ENCODE measurements around the gene ARHGAP36.

Gene ARHGAP36

GRCh38 chrX:131058136-131058868, at the start of gene ARHGAP36:
Gene ARHGAP36, plus strand, starts transcription at chrX:131058346. Its CDS starts 23,320 bp downstream, at chrX:131081666.
- DNase-seq (ENCODE audit: low read depth in 2 of 2, low spot score in 1 of 2), result no peak

DNA sequence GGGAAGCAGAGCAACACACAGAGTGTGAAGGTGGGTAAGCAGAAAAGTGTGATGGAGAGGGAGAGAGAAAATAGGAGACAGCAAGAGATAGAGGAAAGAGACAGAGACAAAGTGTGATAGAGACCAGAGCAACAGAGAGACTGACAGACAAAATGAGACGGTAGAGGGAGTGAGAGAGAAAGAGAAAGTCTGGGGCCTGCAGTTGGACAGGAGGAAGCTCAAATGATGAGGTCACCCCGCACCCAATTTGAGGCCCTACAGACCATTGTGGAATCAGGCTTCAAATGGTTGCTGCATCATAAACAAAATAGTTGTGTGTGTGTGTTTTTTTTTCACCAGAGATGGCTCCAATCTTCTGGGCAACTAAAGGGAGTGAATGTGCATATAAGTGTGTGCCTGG, 48.0 kb upstream of the ARHGAP36 start:
- DNase-seq (ENCODE audit: low read depth in 2 of 2, low spot score in 1 of 2), result no peak

DNA sequence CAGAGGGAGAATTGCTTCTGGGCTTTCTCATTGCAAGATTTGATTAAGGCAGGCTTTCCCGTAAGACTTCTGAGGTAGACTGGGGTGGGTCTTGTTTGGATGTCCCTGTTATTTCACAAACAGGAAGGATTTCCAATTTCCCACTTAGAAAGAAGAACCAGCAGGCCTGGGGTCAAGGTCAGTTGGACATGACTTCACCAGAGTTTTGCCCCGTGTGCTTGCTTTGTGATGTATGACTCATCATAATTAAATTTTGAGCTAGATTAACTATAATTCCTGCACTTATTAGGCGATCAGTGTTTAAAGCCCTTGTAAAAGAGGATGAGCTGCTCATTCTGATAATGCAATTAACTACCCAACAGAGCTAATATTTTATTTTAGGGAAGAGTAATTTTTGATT, 32.8 kb upstream of the ARHGAP36 start:
- DNase-seq (ENCODE audit: low read depth in 2 of 2, low spot score in 1 of 2), result no peak

DNA sequence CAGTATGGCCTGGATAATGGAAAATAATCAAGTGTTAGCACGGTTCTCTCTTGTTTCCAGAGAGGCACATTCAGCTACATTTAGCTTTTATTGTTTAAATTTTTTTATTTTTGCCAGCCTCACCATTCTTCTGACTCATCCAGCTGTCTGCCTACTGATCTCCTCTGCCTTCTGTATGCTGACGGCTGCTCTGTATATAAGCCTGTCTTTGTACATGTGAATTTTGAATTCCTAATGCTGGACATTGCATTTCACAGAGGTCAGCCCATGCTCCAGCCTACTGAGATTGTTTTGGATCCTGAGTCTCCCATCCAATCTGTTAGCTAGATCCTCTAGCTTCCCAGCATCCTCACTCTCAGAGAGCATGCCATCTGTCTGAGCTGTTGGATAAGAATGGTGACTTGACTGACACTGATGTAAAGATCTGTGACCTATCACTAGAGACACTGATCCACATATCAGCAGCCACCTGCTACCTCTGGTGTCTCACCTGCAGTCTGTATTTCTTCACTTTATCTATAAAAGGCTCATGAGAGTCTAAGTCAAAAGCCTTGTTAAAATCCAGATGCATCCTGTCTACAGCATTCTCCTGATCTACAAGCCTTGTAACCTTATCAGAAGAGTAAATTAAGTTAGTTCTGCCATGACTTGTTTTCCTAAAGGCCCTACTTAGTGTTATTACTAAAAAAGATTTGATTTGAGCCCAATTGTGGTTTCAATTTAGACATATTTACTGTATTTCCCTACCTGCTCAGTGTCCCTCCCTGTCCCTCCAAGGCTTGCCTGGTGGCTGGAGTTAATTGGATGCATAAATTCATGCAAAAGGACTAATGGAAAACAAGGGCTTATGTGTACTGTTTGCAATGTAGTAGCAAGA, 25.6 kb upstream of the ARHGAP36 start:
- DNase-seq (ENCODE audit: low read depth in 2 of 2, low spot score in 1 of 2), result no peak

GRCh38 chrX:131034063-131034462, 24.1 kb upstream of the ARHGAP36 start:
- DNase-seq (ENCODE audit: low read depth in 2 of 2, low spot score in 1 of 2), result no peak

GRCh38 chrX:131040781-131041180, 17.4 kb upstream of the ARHGAP36 start:
- DNase-seq (ENCODE audit: low read depth in 2 of 2, low spot score in 1 of 2), result no peak

GRCh38 chrX:131041667-131042066, 16.5 kb upstream of the ARHGAP36 start:
- no peak for DNase-seq (ENCODE audit: low read depth in 2 of 2, low spot score in 1 of 2)

GRCh38 chrX:131045726-131046125, 12.4 kb upstream of the ARHGAP36 start:
- DNase-seq (ENCODE audit: low read depth in 2 of 2, low spot score in 1 of 2), result no peak

GRCh38 chrX:131046596-131046995, 11.6 kb upstream of the ARHGAP36 start:
- DNase-seq (ENCODE audit: low read depth in 2 of 2, low spot score in 1 of 2), result no peak

- DNase-seq (ENCODE audit: low read depth in 2 of 2, low spot score in 1 of 2), result no peak
Observed at GRCh38 chrX:131047180-131047579, 11.0 kb upstream of the ARHGAP36 start.

- no peak for DNase-seq (ENCODE audit: low read depth in 2 of 2, low spot score in 1 of 2)
Observed at GRCh38 chrX:131053076-131053475, 5.1 kb upstream of the ARHGAP36 start.

- DNase-seq (ENCODE audit: low read depth in 2 of 2, low spot score in 1 of 2), result no peak
Observed at GRCh38 chrX:131054906-131055305, 3.2 kb upstream of the ARHGAP36 start.

DNA sequence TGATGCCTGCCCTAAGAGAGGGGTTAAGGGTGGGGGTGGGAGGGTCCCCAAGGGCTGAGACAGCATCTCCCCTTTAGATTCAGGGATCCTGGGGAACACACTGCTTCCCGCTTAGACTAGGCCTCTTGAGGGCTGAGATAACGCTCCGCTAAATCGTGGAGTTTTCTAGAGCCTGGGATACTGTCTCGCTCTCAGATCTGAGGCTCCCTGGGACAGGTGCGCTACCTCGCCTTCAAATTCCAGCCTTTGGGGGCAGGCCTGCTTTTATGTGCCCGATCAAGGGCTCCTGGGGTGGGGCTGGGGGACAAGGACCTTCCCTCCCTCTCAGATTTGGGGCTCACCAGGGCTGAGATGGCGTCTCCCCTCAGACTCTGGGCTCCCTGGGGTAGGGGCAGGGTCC, 440 bp upstream of the ARHGAP36 start:
- DNase-seq (ENCODE audit: low read depth in 2 of 2, low spot score in 1 of 2), result no peak

DNA sequence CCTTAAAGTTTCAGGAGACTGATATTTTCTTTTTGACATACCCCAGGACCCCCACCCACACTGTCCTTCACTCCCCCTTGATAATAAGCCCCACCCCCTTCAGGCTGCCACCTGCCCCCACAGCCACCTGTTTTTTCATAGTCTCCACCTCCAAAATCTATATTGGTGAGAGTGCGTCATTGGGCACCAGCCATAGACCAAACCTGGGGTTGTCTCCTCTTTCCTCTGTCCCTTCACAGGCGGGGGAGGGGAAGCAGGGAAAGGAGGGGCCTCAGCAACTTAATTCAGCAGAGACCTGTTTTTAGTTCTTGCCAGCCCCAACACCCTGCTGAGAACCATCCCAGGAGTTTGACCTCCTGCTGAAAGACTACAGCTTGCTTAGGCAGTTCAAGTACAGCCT, 1.1 kb downstream of the ARHGAP36 start:
- no peak for DNase-seq (ENCODE audit: low read depth in 2 of 2, low spot score in 1 of 2)

GRCh38 chrX:131060147-131060546, 2.0 kb downstream of the ARHGAP36 start:
- DNase-seq (ENCODE audit: low read depth in 2 of 2, low spot score in 1 of 2), result no peak

- no peak for DNase-seq (ENCODE audit: low read depth in 2 of 2, low spot score in 1 of 2)
Observed at GRCh38 chrX:131061306-131061705, 3.2 kb downstream of the ARHGAP36 start.

- DNase-seq (ENCODE audit: low read depth in 2 of 2, low spot score in 1 of 2), result no peak
Observed at GRCh38 chrX:131063613-131064012, 5.5 kb downstream of the ARHGAP36 start.

DNA sequence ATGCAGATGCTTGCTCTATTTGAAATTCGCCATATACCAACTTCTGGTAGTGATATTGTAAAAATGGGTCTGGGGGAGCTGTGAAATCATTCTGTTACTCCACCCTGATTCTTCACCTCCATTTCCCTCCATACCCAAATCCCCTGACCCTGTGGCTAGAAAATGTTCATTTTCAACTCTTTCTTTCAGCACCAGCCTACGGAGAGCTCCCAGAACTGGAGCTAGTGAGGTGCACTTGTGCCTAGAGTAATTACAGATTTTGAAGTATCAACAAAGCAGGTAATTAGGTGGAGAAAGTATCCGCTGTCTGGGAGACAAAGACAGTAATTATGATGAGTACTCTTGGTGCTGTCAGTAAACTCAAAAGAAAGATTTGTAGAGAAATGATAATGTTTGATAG, 8.1 kb downstream of the ARHGAP36 start:
- no peak for DNase-seq (ENCODE audit: low read depth in 2 of 2, low spot score in 1 of 2)

GRCh38 chrX:131067216-131067615, 9.1 kb downstream of the ARHGAP36 start:
- DNase-seq (ENCODE audit: low read depth in 2 of 2, low spot score in 1 of 2), result no peak

- DNase-seq (ENCODE audit: low read depth in 2 of 2, low spot score in 1 of 2), result no peak
Observed at GRCh38 chrX:131067846-131068745, 9.9 kb downstream of the ARHGAP36 start.

GRCh38 chrX:131068945-131069719, 11.0 kb downstream of the ARHGAP36 start:
- no peak for DNase-seq (ENCODE audit: low read depth in 2 of 2, low spot score in 1 of 2)
